Measurements from ENCODE around the gene ATPAF1.
"Not testable (repeated sequence)": the region's sequence is repeated elsewhere in the genome, so short reads cannot be mapped to it uniquely, and the experiment has no call there.

Gene ATPAF1

DNA sequence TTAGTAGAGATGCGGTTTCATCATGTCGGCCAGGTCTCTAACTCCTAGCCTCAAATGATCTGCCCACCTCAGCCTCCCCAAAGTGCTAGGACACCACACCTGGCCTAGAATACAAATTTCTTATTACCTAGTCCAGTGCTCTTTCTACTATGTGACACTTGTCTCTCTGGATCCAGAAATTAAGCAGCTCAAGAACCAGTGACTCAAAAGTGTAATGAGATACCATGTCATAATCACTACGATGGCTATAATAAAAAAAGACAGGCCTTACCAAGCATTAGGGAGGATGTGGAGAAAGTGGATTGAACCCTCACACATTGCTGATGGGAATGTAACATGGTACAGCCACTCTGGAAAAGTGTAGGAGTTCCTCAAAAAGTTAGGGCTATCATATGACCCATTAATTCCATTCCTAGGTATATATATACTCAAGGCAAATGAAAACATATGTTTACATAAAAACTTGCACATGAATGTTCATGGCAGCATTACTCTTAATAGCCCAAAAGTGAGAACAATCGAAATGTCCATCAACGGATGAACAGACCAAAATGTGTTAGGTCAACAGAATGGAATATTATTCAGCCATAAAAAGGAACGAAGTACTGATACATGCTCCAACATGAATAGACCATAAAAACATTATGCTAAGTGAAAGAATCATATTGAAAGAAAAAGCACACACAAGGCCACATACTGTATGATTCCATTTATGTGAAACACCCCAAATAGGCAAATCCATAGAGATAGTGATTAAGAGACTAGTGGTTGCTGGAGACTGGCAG, 11.8 kb upstream of the ATPAF1 start:
- no peak for DNase-seq

GRCh38 chr1:46677339-46677738, 9.2 kb upstream of the ATPAF1 start:
- DNase-seq, result no peak

DNA sequence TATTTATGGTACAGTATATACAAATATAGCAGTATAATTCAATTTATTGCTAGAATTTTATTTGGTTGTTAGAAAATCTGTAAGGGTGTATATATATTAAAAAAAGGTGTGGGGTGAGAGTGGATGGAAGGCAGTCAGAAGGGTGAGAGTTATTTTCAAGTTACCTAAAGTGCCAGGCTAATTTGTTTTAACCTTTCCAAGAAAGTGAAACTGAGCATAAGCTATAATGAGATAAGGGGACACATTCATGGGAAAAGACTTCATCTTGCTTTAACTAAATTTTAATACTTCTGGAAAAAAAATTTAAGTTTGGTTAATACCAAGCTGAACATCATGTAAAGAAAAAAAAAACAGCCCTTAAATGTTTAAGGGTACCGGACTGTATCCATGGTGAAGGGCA, 8.4 kb upstream of the ATPAF1 start:
- no peak for DNase-seq

DNA sequence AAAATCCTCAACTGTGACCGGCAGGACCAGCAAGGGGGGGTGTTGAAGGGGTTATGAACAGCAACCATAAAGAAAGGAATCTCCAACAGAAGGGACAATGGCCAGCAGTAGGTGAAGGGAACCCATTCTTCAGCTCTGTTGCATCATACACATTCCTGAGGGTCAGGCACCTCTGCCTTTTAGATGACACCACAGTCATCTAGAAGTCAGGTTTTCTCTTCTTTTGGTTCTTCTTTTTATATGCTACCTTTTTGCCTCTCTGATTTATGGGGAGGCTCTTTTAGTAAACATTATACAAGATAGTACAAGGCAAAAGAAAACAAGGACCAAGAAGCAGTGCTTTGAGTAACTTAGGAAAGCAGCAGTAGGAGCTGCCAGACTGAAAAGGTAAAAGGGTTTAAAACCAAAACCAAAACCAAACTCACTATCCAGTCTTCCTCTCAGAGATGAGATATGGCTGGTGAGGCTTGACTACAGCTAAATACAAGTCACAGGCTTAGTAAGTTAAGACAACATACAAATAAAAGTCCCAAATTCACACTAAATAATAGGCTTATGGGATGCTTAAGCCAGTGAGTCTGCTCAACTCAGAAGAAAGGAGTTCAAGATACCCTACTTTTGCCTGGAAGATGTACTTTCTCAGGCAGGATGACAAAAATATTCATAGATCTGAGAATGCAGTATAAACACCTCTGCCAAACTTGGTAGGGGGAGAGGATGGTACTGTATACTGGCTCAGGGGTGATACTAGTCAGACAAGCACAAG, 7.6 kb upstream of the ATPAF1 start:
- no peak for DNase-seq

DNA sequence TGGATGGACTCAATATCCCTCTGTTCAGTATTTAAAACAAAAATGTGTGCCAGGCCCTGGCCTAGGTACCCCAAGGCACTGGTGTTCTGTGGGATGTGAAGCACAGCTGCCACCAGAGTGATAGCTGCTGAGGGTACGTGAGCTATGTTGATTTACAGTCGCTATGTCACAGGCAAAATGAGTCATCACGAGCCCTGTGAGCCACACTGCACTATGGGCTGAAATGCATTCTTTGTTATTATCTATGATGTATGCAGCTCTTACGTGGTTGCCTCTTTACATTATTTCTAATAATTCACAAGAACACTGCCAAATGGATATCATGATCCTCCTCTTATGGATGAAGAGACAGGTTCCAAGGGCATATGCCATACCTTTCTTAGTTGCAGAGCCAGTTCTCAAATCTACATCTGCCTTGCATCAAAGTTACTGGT, 5.6 kb upstream of the ATPAF1 start:
- DNase-seq, result no peak

- DNase-seq, result no peak
Measured at GRCh38 chr1:46672696-46673095, 4.5 kb upstream of the ATPAF1 start.

DNA sequence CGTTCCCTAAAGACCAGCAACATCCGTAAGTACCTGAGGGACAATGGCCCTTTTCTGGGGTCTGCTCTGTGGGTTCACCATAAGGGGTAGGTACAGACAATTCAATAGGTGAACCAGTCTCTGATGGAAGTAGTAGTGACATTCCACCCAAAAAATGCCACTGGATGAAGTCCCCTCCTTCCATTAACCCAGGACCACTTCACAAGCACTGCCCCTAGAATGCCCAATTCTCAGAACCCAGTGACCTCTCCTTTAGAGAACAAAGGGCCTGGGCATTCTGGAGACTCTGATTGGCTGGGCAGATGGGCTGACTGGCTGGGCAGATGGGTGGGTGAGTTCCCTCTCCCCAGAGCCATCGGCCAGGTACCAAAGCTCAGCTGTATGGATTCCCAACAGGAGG, 3.4 kb upstream of the ATPAF1 start, which contains the start of gene TEX38:
TEX38 (plus strand) TSS at position 301 of the 400 bp plus-strand sequence; CDS start at position 382, 81 bp downstream.
- DNase-seq, result no peak

- no peak for DNase-seq
Measured at GRCh38 chr1:46670134-46670533, 2.0 kb upstream of the ATPAF1 start.

DNA sequence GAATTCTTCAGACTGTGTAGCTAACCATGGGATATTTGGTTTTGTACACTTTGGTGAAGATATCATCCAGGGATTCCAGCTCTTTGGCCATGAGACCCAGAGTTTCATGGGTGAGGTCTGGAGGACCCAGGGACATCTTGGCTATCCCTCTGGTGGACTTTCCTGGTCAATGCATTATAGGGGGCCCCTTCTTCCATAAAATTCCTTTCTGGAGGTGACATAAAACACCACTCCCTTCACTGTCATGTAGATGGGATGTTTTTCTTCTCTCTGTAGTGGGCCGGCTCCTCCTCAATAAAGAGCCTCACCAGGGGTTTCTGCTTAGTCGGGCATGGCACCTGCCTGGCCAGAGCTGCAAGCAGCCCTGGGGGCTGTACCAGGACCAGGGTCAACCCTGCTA, 2.2 kb downstream of the ATPAF1 start:
- DNase-seq, result no peak

DNA sequence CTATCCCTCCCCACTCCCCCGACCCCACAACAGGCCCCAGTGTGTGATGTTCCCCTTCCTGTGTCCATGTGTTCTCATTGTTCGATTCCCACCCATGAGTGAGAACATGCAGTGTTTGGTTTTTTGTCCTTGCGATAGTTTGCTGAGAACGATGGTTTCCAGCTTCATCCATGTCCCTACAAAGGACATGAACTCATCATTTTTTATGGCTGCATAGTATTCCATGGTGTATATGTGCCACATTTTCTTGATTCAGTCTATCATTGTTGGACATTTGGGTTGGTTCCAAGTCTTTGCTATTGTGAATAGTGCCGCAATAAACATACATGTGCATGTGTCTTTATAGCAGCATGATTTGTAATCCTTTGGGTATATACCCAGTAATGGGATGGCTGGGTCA, 5.2 kb downstream of the ATPAF1 start:
- DNase-seq, result not testable (repeated sequence)

GRCh38 chr1:46660116-46660515, 8.0 kb downstream of the ATPAF1 start:
- DNase-seq, result not testable (repeated sequence)

- DNase-seq, result no peak
Measured at GRCh38 chr1:46659307-46659870, 8.8 kb downstream of the ATPAF1 start.

GRCh38 chr1:46657775-46658174, 10.4 kb downstream of the ATPAF1 start:
- DNase-seq, result no peak

DNA sequence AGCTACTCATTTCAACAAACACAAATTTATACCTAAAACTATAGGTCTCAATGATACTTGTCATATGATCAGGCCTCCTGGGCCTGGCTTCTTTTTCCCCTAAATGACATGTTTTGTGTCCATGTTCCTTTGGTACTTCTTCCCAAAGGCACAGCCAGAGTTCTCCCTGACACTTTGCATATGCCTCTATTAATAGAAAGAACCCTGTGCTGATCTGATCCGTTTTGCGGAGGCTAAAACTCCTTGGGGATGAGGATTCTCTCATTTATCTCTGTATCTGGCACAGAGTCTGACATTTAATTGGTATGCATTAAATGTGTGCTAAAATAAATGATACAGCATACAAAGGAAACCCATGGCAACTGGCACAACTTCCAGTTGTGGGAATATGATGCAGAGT, 11.5 kb downstream of the ATPAF1 start:
- DNase-seq, result no peak

DNA sequence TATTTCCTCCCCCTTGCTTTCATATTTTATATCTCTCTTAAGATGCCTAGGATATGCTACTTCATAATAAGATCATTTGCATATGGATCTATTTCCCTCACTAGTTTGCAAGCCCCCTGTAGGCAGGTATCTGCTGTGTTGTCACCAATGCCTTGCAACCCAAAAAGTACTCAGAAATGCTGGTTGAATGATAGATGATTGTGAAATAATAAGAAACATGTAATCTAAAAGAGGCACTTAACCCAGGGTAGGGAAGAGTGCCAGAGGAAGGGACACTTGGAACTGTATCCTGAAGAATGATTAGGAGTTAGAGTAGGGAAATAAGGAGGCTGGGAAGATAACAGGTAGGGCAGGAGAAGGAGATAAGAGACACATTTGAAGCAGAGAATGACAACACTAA, 12.3 kb downstream of the ATPAF1 start:
- DNase-seq, result no peak

GRCh38 chr1:46654698-46655097, 13.5 kb downstream of the ATPAF1 start:
- DNase-seq, result not testable (repeated sequence)

DNA sequence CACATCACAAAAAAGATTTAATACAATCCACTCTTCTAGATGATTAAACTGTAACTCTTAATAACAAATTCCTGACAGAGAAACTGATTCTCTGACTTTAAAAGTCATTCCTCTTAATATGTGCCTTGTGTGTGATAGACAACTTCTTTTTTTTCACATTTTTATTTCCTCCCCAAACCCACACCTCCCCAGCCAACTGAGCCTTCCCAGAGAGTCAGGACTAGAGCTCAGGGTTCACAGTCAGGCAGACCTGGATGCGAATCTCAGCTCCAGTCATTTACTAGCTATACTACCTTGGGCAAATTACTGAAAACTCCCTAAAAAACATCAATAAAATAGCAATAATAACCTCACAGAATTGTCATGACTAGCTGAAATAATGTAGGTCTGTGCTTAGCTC, 14.2 kb downstream of the ATPAF1 start:
- no peak for DNase-seq

DNA sequence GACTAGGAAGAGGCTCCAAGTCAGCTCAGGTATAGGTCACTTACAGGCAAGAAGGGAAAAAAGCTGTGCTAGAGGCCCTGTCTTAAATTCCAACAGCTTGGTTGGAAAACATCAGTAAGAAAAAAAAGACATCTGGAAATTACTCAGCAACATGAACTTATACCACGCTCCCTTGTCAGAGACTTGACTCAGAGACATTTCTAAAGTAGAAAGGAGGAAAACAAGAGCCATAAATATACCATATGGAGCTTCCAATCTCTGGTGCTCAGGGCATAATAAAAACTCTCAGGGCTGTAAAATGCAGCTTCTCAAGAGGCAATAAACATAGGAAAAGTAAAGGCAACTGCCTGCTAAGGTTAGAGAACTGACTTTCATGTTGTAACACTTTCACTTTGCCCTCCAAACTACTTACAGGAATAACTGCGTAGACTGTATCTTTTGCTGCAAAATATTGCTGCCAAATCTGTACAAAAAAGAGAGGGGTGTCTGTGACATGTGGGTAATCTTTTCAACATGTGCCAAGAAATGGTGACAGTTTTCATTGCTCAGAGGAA, 14.7 kb downstream of the ATPAF1 start:
- no peak for DNase-seq

GRCh38 chr1:46652321-46653100, 15.7 kb downstream of the ATPAF1 start:
- no peak for DNase-seq

DNA sequence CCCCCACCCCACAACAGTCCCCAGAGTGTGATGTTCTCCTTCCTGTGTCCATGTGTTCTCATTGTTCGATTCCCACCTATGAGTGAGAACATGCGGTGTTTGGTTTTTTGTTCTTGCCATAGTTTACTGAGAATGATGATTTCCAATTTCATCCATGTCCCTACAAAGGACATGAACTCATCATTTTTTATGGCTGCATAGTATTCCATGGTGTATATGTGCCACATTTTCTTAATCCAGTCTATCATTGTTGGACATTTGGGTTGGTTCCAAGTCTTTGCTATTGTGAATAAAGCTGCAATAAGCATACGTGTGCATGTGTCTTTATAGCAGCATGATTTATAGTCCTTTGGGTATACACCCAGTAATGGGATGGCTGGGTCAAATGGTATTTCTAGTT, 17.0 kb downstream of the ATPAF1 start:
- DNase-seq, result not testable (repeated sequence)

DNA sequence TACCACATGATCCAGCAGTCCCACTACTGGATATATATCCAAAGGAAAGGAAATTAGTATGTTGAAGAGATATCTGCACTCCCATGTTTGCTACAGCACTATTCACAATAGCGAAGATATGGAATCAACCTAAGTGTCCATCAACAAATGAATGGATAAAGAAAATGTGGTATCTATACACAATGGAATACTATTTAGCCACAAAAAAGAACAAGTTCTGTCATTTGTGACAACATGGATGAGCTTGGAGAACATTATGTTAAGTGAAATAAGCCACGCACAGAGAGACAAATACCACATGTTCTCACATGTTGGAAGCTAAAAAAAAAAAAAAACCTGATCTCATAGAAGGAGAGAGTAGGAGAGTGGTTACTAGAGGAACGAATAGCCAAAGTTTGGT, 17.7 kb downstream of the ATPAF1 start:
- DNase-seq, result no peak

GRCh38 chr1:46649764-46650163, 18.4 kb downstream of the ATPAF1 start:
- no peak for DNase-seq
